ENCODE data around the gene MAMDC4. TPM values are rescaled to one million over a fixed set of nuclear protein-coding genes. Genes with fewer than 3 reads are reported as not detected.

Gene MAMDC4
- total RNA-seq, 1 donor from 2014 or later, result 36.7 TPM

DNA sequence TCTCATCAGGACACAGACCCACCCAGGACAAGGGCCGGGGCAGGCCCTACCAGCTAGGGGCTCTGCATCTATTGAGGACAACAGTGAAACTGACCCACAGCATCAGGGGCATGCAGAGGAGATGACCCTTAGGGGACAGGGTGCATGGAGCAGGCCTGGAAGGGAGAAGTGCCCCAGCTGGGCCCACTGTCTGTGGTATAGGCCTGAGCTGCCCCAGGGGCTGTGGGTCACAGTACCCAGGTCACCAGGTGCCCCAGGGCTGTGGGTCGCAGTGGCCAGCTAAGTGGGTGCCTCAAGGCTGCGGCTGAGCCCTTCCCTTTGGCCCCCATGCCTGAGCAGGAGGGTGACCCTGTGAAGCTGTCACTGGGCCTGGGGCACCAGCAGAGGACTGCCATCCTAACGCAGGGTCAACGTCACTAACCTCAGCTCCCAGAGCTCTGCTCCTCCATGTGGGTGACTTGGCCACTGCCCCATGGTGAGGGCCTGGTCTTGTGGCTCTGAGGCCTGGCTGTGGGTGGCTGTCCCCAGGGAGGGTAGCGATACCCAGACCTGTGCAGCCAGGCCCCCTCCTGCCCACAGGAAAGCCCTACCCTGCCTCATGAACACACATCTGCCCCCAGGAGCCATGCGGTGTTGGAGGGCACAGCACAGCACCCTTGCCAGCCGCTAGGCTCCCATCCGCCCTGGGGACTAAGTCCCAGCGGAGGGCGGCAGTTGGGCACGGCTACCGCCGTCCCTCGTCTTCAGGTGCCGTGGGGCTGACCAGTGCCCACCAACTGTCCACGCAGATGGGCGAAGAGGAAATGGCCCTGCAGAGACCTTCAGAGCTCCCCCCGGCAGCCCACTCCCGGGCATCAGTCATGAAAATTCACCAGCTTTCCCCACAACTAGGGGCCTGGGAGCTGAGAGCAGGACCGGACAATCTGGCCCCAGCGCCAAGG lies 9.1 kb downstream of the MAMDC4 start:
- H3K27me3 Mint-ChIP-seq, result no peaks in the 10 kb centered on the region
- no peak overlapping the region for H3K4me3 Mint-ChIP-seq (ENCODE audit: low read depth)
- no peak for DNase-seq (ENCODE audit: low spot score, unreplicated experiment)
- peaks cover 5% of the 10 kb centered on the region for H3K36me3 Mint-ChIP-seq (ENCODE audit: insufficient read depth)
- no peak for TF ChIP-seq CTCF (IDR thresholded peaks at IDR 0.05; ENCODE audit: unreplicated experiment)
- H3K27ac Mint-ChIP-seq, result no peak overlapping the region
- H3K9me3 Mint-ChIP-seq (ENCODE audit: low read depth), result no peaks in the 10 kb centered on the region
- H3K4me1 Mint-ChIP-seq (ENCODE audit: low read depth), result peaks cover 3% of the 10 kb centered on the region

- no peak for DNase-seq (ENCODE audit: low spot score, unreplicated experiment)
- Mint-ChIP-seq H3K4me1 (ENCODE audit: low read depth) (peaks cover 3% of the 10 kb centered on the region), H3K27me3 (no peaks in the 10 kb centered on the region), H3K9me3 (ENCODE audit: low read depth) (no peaks in the 10 kb centered on the region), H3K4me3 (ENCODE audit: low read depth) (no peak overlapping the region), H3K36me3 (ENCODE audit: insufficient read depth) (peaks cover 5% of the 10 kb centered on the region), H3K27ac (no peak overlapping the region)
- no peak for TF ChIP-seq CTCF (IDR thresholded peaks at IDR 0.05; ENCODE audit: unreplicated experiment)
These were observed 9.8 kb downstream of the MAMDC4 start for GRCh38 chr9:136861874-136862457.

DNA sequence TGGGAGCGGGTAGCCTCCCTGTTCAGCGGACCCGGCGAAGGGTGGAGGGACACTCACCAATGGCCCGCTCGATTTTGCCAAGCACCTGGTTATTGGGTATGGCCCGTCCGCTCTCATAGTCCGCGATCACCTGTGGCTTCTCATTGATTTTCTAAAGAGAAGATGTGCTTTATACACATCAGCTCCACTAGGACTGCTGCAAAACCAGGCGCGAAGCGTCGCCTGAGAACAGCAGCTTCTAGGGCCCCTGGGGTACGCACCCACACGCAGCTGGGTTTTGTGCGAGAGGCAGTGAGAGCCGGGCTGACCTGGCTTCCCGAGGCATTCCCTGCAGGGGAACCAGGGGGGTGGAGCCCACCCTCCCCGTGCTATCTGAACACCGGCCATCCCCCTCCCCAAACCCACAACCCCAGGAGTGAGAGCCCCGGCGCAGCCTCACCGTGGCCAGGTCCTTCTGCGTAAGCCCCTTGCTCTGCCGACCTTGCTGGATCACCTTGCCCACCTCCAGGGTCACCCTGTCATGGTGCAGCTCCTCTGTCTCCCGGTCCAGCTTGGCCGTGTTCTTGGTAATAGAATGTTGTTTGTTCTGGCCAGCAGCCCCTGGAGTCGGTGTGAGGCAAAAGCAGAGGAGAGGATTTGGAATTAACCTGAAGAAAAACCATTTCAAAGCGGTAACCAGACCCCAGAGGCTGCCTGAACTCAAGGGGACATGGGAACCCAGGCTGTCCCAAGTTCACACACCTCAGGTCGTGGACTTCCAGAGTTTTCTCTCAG lies 10.9 kb downstream of the MAMDC4 start:
- TF ChIP-seq CTCF (IDR thresholded peaks at IDR 0.05; ENCODE audit: unreplicated experiment), result no peak
- H3K36me3 Mint-ChIP-seq (ENCODE audit: insufficient read depth), result peaks cover 7% of the 10 kb centered on the region
- H3K9me3 Mint-ChIP-seq (ENCODE audit: low read depth), result peaks cover 4% of the 10 kb centered on the region
- H3K4me3 Mint-ChIP-seq (ENCODE audit: low read depth), result no peak overlapping the region
- no peak for DNase-seq (ENCODE audit: low spot score, unreplicated experiment)
- H3K4me1 Mint-ChIP-seq (ENCODE audit: low read depth), result peaks cover 3% of the 10 kb centered on the region
- H3K27me3 Mint-ChIP-seq, result no peaks in the 10 kb centered on the region
- H3K27ac Mint-ChIP-seq, result no peak overlapping the region

GRCh38 chr9:136863623-136864273 lies 11.6 kb downstream of the MAMDC4 start:
- Mint-ChIP-seq H3K27me3 (no peaks in the 10 kb centered on the region), H3K4me3 (ENCODE audit: low read depth) (no peak overlapping the region), H3K9me3 (ENCODE audit: low read depth) (peaks cover 7% of the 10 kb centered on the region), H3K27ac (no peak overlapping the region), H3K36me3 (ENCODE audit: insufficient read depth) (peaks cover 11% of the 10 kb centered on the region), H3K4me1 (ENCODE audit: low read depth) (peaks cover 3% of the 10 kb centered on the region)
- no peak for DNase-seq (ENCODE audit: low spot score, unreplicated experiment)
- no peak for TF ChIP-seq CTCF (IDR thresholded peaks at IDR 0.05; ENCODE audit: unreplicated experiment)

All from progenitor cell of endocrine pancreas (in vitro differentiated cells).